ENCODE results near the gene ASB5.

Gene ASB5

GRCh38 chr4:176277162-176277904, 8.3 kb upstream of the ASB5 start:
- no peak for DNase-seq

DNA sequence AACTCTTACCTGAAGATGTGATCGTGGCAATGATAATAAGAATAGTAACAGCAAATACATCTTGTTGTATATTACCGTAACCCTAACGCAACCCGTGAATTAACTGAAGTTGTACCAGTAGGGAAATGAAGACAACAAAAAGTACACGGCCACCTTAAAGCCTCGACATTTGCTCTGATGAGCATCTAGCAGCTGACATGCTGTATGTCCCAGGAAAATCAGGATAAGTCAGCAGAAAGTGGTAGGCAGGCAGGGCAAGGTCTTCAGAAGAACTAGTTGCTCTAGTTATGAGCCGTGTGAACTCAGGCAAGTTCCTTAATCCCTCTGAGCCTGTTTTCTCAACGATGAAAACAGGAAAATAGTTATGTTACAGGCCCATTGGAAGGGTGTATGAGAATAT, 7.7 kb upstream of the ASB5 start:
- no peak for DNase-seq

DNA sequence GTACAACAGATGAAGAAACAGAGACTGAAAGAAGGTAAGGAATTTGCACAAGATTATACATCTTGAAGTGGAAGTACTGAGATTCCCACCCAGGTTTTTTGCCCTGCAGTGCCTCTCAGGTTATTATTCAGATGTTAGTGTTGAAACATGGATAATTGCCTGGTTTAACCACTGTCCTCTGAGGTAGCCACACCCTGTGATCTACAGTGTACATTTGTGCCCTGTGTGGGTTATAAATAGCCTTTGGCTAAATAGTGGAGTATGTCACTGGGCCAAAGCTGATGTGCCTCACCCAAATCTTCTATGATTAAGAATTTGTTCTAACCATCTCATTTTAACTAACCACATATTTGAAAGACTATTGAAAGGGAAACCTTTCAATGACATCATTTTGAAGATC, 5.4 kb upstream of the ASB5 start:
- DNase-seq = no peak

- DNase-seq = no peak
Measured at GRCh38 chr4:176273736-176274135, 4.7 kb upstream of the ASB5 start.

DNA sequence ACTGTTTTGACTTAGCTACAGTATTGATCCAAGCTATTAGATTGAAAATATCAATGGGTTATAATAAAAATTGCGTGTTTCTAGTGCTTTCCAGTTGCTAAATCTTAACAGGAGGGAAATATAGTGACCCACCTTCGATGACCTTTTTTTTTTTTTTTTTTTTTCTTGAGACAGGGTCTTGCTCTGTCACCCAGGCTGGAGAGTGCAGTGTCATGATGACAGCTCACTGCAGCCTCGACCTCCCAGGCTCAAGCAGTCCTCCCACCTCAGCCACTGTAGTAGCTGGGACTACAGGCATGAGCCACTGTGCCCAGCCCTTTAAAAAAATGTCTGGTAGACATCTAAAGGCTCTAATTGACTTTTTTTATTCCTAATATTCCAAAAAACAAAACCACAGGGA, 3.8 kb upstream of the ASB5 start:
- no peak for DNase-seq

GRCh38 chr4:176271749-176272148, 2.7 kb upstream of the ASB5 start:
- no peak for DNase-seq

GRCh38 chr4:176270669-176271068, 1.6 kb upstream of the ASB5 start:
- no peak for DNase-seq

GRCh38 chr4:176266026-176266425, 3.0 kb downstream of the ASB5 start:
- DNase-seq = no peak

DNA sequence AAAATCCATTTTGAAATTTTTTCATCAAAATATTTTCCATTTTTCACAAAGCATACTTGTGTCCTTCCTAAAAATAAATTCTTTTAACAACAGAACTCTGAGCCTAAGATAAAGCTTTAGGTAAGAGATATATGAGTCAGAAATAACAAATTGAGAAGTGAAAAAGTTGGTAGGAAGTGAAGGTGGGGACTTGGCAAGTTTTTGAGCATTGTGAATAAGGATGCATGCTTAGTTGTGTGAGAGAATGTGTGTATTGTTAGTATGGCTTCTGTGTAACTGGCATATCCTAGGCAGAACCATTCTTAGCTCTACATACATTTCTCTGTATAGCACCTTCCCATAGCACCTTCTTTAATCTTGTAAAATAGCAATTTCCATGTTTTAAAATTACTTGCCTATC, 6.8 kb downstream of the ASB5 start:
- DNase-seq = no peak

DNA sequence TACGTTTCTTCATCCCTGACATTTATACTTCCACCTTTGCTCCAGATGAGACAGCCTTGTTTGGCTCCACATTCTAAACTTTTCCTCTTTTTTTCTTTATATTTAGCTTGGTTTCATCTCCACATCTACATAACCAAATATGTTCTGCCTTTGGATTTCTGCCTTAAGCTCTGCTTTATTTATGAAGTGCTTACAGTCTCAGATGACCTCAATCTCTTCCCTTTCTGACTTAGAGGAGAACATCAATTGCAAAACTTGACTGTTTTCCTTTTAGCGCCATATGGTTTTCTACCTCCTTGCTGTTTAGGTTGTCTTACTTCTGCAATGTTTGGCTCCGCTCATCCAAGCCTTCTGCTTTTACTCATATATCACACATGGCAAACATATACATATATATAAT, 7.5 kb downstream of the ASB5 start:
- no peak for DNase-seq

DNA sequence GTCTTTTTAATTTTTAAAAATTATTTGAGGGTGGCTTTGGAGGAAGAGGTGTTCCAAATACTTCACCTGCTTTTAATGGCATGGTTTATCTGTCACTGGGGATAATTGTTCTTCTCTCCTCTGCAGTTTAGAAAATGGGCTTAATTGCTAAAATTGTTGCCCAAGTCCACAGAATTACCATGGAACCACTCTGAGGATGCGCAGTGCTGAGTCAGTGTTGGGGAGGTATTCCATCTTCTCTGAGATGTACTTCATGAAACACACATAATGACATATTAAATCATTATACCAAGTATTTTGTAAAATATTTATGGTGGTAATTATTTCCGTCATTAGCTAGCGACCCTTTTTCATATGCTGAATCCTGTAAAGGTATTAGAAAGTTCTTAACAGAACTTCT, 8.0 kb downstream of the ASB5 start:
- no peak for DNase-seq

- no peak for DNase-seq
Measured at GRCh38 chr4:176259330-176260090, 9.5 kb downstream of the ASB5 start.

DNA sequence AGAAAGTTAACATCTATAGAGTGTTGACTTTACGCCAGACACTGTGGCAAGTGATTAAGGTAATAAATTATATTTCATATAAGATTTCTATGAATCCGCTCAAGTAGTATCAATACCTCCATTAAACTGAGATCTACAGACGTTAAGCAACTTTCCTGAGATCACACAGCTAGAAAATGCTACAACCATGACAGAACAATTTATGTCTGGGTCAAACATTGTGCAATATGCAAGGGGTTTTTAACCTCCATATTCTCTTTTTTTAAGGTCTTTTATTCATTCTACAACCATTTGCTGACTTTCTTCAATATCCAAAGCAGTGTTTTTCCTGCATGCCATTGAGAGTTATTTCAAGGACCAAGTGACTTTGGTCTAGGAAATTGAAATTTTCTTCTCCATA, 10.9 kb downstream of the ASB5 start:
- no peak for DNase-seq

DNA sequence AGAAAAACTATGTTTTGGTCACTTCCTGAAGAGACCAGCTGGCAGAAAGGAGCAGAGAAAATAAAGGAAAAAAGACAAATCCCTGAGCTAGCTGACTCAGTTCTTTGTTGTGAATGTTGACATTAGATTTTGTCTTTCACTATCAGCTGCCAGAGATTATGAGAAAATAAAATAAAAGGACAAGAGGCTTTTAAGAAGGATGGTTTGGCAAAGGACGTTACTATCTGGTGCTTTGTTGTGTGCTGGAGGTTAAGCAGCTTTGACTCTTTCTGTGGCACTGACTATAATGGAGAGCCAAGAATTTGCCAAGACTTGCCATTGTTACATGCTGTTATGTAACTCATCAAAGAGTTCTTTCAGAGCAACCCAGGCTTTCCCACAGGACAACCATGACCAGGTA, 12.1 kb downstream of the ASB5 start:
- no peak for DNase-seq

DNA sequence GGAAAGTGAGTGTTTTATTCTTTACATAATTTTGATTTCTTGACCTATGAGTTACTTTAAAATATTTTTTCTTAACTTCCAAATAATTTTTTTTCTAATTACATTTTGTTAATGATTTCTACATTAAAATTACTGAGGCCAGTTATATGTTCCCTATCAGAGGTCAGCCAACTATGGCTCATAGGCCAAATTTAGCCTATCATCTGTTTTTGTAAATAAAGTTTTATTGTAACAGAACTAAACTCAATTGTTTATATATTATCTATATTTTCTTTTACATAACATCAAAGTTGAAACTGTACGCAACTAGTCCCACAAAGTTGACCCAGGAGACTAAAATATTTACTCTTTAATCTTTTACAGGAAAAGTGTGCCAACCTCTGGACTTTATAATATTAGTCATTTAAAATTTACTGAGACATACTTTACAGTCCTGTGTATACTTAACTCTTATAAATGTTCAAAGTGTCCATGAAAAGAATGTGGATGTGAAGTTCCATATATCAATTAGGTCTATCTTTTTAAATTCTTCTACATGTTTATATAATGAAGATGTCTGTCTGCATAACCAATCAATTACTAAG, 26.2 kb downstream of the ASB5 start:
- no peak for DNase-seq

GRCh38 chr4:176241703-176242102, 27.3 kb downstream of the ASB5 start:
- DNase-seq = no peak

DNA sequence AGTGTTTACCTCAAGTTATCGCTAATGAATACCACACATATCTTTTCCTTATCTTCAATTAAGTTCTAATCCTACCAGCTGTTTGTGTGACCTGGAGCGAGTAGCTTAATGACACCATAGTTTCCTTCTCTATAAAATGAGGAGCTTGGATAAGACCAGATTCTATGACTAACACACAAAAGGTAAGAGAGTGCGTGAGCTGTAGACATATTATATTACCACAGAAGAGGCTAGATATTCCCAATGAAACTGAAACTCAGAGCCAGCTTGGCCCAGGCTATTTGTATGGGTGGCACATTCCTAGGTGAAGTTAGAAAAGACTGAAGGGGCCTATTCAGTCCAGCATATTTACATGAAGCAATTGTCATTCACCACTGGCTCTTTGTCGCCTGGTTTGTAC, 30.2 kb downstream of the ASB5 start:
- no peak for DNase-seq

- no peak for DNase-seq
Measured at GRCh38 chr4:176238157-176238610, 30.8 kb downstream of the ASB5 start.

GRCh38 chr4:176236946-176237345, 32.1 kb downstream of the ASB5 start:
- no peak for DNase-seq

GRCh38 chr4:176230836-176231235, 38.2 kb downstream of the ASB5 start:
- no peak for DNase-seq

- DNase-seq = no peak
Measured at GRCh38 chr4:176229645-176230044, 39.4 kb downstream of the ASB5 start.

DNA sequence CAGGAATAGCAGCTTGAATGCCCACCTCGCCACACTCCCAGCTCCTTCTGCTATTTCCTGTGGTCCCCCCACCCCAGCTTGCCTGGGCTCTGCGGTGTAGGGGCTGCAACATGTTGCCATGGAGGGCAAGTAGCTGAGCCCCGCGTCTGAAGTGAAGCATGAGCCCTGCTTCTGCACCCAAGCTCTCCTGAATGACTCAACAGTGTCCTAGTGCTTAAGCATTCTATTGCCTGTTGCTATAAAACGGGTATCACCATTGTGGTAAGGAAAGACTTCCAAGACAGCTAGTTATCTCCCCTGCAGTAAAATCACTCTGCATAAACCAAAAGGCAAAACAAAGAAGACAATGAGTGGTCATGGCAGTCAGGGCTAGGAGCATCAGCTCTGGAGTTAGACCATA, 42.3 kb downstream of the ASB5 start:
- DNase-seq = no peak

- DNase-seq = no peak
Measured at GRCh38 chr4:176223561-176223960, 45.5 kb downstream of the ASB5 start.

GRCh38 chr4:176222149-176222548, 46.9 kb downstream of the ASB5 start:
- DNase-seq = no peak
